Fibroblast of skin of back (primary cell): ENCODE data around the gene GLCCI1.
"Not testable (repeated sequence)": the region's sequence is repeated elsewhere in the genome, so short reads cannot be mapped to it uniquely, and the experiment has no call there.

Experiments used
- DNase-seq: peaks from one replicate; pipeline ENCODE4 v3.0.0-alpha.2; 2013

GLCCI1 gene

GRCh38 chr7:8052824-8053223, 84.2 kb downstream of the GLCCI1 start:
- no peak for DNase-seq

- DNase-seq, result no peak
Measured at GRCh38 chr7:8056439-8056838, 87.8 kb downstream of the GLCCI1 start.

GRCh38 chr7:8057566-8057965, 89.0 kb downstream of the GLCCI1 start:
- DNase-seq, result no peak

- no peak for DNase-seq
Measured at GRCh38 chr7:8058322-8058721, 89.7 kb downstream of the GLCCI1 start.

GRCh38 chr7:8058852-8059251, 90.3 kb downstream of the GLCCI1 start:
- no peak for DNase-seq

- peak; percentile 7 for DNase-seq
Measured at GRCh38 chr7:8060241-8060640, 91.6 kb downstream of the GLCCI1 start.

- DNase-seq, result peak; percentile 6
Measured at GRCh38 chr7:8063300-8063699, 94.7 kb downstream of the GLCCI1 start.

- DNase-seq, result peak; percentile 38
Measured at GRCh38 chr7:8063706-8064297, 95.2 kb downstream of the GLCCI1 start.

GRCh38 chr7:8064828-8065227, 96.2 kb downstream of the GLCCI1 start:
- peak; percentile 62 for DNase-seq

- peak; percentile 90 for DNase-seq
Measured at GRCh38 chr7:8065356-8065813, 96.8 kb downstream of the GLCCI1 start.

- no peak for DNase-seq
Measured at GRCh38 chr7:8068892-8069686, 100.5 kb downstream of the GLCCI1 start.

GRCh38 chr7:8070451-8071180, 102.0 kb downstream of the GLCCI1 start:
- DNase-seq, result no peak

- no peak for DNase-seq
Measured at GRCh38 chr7:8078418-8078817, 109.8 kb downstream of the GLCCI1 start.

GRCh38 chr7:8082762-8083161, 114.2 kb downstream of the GLCCI1 start:
- DNase-seq, result no peak

- no peak for DNase-seq
Measured at GRCh38 chr7:8084836-8085235, 116.2 kb downstream of the GLCCI1 start.

- DNase-seq, result no peak
Measured at GRCh38 chr7:8085420-8085819, 116.8 kb downstream of the GLCCI1 start.

GRCh38 chr7:8086239-8086638, 117.6 kb downstream of the GLCCI1 start:
- no peak for DNase-seq

- no peak for DNase-seq
Measured at GRCh38 chr7:8089036-8089780, 120.6 kb downstream of the GLCCI1 start.

- peak; percentile 4 for DNase-seq
Measured at GRCh38 chr7:8092140-8092539, 123.5 kb downstream of the GLCCI1 start.

- no peak for DNase-seq
Measured at GRCh38 chr7:8094164-8095140, 125.9 kb downstream of the GLCCI1 start.

GRCh38 chr7:8101292-8101691, 132.7 kb downstream of the GLCCI1 start:
- DNase-seq, result not testable (repeated sequence)

- DNase-seq, result no peak
Measured at GRCh38 chr7:8103282-8103681, 134.7 kb downstream of the GLCCI1 start.
